Measurements from ENCODE around the gene PLEKHG3. TPM values are rescaled to one million over a fixed set of nuclear protein-coding genes. Genes with fewer than 3 reads are reported as not detected.

Gene PLEKHG3
- total and polyA plus RNA-seq, 2 of the 13 experiments (the other 11 are each of a cell fraction or from before 2014, with no cell fraction given), result 7.1 to 9.8 TPM

DNA sequence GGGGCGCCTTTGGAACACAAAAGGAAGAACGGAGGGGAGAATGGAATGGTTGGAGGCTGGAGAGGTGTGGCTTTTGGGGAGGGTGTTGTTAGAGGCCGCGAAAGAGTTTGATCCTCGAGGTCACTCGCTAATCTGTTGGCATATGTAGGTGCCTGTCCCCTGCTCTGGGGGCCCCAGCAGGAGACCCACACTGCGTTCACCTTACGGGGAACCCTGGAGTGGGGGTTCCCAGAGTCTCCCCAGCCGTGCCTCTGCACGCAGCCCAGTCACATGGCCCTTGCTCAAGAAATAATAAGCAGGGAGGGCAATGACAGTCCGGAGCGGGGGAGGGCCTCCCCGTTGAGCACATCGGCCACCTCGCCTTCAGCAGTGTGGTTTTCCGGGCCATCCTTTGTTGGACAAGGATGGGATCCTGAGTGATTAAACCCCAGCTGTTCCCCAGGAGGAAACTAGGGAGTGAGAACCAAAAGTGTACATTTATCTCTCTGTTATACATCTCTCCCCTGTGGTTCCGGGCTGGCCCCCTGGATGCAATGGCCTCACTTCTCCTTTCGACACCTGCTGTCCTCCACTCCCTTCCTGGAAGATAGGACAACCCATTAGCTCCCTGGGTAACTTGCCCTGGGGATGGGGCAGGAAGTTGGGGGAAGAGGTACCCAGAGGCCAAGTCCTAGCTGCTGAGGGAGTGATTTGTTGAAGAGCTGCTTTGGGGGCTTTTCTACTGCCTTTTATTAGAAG, 1.3 kb downstream of the PLEKHG3 start (continued):
- TF ChIP-seq, protein P1, sequence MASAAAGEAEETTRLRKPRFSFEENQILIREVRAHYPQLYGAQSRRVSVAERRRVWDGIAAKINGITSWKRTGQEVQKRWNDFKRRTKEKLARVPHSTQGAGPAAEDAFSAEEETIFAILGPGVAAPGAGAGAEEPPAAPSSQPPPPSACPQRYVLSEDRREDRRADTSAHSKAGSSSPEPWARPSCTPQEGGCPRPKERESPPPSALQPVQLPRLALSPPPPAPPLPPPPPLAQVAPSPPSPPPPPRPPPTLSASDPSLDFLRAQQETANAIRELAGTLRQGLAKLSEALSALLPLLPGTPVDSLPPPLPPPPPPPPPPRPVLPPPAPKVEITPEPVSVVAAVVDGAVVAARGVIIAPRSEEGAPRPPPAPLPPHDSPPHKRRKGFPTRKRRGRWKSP (CRISPR knock-in tag; IDR thresholded peaks at IDR 0.05), result no peak
- TF ChIP-seq, protein P2, sequence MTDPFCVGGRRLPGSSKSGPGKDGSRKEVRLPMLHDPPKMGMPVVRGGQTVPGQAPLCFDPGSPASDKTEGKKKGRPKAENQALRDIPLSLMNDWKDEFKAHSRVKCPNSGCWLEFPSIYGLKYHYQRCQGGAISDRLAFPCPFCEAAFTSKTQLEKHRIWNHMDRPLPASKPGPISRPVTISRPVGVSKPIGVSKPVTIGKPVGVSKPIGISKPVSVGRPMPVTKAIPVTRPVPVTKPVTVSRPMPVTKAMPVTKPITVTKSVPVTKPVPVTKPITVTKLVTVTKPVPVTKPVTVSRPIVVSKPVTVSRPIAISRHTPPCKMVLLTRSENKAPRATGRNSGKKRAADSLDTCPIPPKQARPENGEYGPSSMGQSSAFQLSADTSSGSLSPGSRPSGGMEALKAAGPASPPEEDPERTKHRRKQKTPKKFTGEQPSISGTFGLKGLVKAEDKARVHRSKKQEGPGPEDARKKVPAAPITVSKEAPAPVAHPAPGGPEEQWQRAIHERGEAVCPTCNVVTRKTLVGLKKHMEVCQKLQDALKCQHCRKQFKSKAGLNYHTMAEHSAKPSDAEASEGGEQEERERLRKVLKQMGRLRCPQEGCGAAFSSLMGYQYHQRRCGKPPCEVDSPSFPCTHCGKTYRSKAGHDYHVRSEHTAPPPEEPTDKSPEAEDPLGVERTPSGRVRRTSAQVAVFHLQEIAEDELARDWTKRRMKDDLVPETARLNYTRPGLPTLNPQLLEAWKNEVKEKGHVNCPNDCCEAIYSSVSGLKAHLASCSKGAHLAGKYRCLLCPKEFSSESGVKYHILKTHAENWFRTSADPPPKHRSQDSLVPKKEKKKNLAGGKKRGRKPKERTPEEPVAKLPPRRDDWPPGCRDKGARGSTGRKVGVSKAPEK (CRISPR knock-in tag; IDR thresholded peaks at IDR 0.05; ENCODE audit: borderline replicate concordance), result 0 out of 2 replicates have a peak, but pooled peaks have one; percentile 21
- no peak for TF ChIP-seq RFX1 (IDR thresholded peaks at IDR 0.05)
- TF ChIP-seq MAFF (IDR thresholded peaks at IDR 0.05; ENCODE audit: low read depth, low read length), result no peak
- no peak for TF ChIP-seq ZNF430 (CRISPR knock-in tag; IDR thresholded peaks at IDR 0.05)
- no peak for TF ChIP-seq ZNF792 (CRISPR knock-in tag; IDR thresholded peaks at IDR 0.05)
- no peak for TF ChIP-seq BRF2 (CRISPR knock-in tag; IDR thresholded peaks at IDR 0.05)
- no peak for TF ChIP-seq GMEB1 (CRISPR knock-in tag; IDR thresholded peaks at IDR 0.05; ENCODE audit: borderline replicate concordance)
- 0 out of 2 replicates have a peak, but pooled peaks have one; percentile 11 for TF ChIP-seq ZNF503 (CRISPR knock-in tag; IDR thresholded peaks at IDR 0.05)
- TF ChIP-seq, protein P3, sequence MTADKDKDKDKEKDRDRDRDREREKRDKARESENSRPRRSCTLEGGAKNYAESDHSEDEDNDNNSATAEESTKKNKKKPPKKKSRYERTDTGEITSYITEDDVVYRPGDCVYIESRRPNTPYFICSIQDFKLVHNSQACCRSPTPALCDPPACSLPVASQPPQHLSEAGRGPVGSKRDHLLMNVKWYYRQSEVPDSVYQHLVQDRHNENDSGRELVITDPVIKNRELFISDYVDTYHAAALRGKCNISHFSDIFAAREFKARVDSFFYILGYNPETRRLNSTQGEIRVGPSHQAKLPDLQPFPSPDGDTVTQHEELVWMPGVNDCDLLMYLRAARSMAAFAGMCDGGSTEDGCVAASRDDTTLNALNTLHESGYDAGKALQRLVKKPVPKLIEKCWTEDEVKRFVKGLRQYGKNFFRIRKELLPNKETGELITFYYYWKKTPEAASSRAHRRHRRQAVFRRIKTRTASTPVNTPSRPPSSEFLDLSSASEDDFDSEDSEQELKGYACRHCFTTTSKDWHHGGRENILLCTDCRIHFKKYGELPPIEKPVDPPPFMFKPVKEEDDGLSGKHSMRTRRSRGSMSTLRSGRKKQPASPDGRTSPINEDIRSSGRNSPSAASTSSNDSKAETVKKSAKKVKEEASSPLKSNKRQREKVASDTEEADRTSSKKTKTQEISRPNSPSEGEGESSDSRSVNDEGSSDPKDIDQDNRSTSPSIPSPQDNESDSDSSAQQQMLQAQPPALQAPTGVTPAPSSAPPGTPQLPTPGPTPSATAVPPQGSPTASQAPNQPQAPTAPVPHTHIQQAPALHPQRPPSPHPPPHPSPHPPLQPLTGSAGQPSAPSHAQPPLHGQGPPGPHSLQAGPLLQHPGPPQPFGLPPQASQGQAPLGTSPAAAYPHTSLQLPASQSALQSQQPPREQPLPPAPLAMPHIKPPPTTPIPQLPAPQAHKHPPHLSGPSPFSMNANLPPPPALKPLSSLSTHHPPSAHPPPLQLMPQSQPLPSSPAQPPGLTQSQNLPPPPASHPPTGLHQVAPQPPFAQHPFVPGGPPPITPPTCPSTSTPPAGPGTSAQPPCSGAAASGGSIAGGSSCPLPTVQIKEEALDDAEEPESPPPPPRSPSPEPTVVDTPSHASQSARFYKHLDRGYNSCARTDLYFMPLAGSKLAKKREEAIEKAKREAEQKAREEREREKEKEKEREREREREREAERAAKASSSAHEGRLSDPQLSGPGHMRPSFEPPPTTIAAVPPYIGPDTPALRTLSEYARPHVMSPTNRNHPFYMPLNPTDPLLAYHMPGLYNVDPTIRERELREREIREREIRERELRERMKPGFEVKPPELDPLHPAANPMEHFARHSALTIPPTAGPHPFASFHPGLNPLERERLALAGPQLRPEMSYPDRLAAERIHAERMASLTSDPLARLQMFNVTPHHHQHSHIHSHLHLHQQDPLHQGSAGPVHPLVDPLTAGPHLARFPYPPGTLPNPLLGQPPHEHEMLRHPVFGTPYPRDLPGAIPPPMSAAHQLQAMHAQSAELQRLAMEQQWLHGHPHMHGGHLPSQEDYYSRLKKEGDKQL (CRISPR knock-in tag; IDR thresholded peaks at IDR 0.05; ENCODE audit: low read depth), result no peak
- TF ChIP-seq NBN (conservative IDR thresholded peaks at IDR 0.05), result no peak
